OCI-LY1 (cell line): Measurements from ENCODE around the gene TPM2.

Experiments
- H2AFZ ChIP-seq: fragments of 200-600 bp; sonication (generic), shearing (Covaris generic); 2 replicates; pipeline ENCODE4 v1.6.0; 2014; ENCODE audit warnings: antibody characterized with exemption, mild to moderate bottlenecking, low read length
- H3F3A ChIP-seq: fragments of 200-600 bp; sonication (generic), shearing (Covaris generic); 2 replicates; pipeline ENCODE4 v1.6.0; 2014; ENCODE audit warnings: mild to moderate bottlenecking, antibody characterized with exemption, low read length, moderate library complexity; ENCODE audit not compliant: insufficient read depth
- H3K27ac ChIP-seq: fragments of 200-600 bp; sonication (generic); 2 replicates; pipeline ENCODE4 v1.5.1; 2014; ENCODE audit warnings: low read length, mixed run types, mild to moderate bottlenecking, low read depth; ENCODE audit not compliant: poor library complexity, severe bottlenecking
- H3K27me3 ChIP-seq: fragments of 200-600 bp; sonication (generic); 2 replicates; pipeline ENCODE4 v1.6.0; 2014; ENCODE audit warnings: antibody characterized with exemption, mild to moderate bottlenecking, low read length, moderate library complexity; ENCODE audit not compliant: insufficient read depth
- H3K36me3 ChIP-seq: fragments of 200-600 bp; sonication (generic); 2 replicates; pipeline ENCODE4 v1.6.1; 2014; ENCODE audit warnings: mild to moderate bottlenecking, antibody characterized with exemption, low read length, moderate library complexity, mixed read lengths; ENCODE audit not compliant: insufficient read depth
- H3K4me1 ChIP-seq: fragments of 200-600 bp; sonication (generic); 2 replicates; pipeline ENCODE4 v1.5.1; 2014; ENCODE audit warnings: mild to moderate bottlenecking, low read length, moderate library complexity; ENCODE audit not compliant: insufficient read depth, severe bottlenecking
- H3K4me2 ChIP-seq: fragments of 200-600 bp; sonication (generic), shearing (Covaris generic); 2 replicates; pipeline ENCODE4 v1.6.1; 2014; ENCODE audit warnings: low read length
- H3K4me3 ChIP-seq: fragments of 200-600 bp; sonication (generic); 2 replicates; pipeline ENCODE4 v1.5.1; 2014; ENCODE audit warnings: low read length, low read depth, mild to moderate bottlenecking, mixed read lengths; ENCODE audit not compliant: poor library complexity, severe bottlenecking
- H3K79me2 ChIP-seq: fragments of 200-600 bp; shearing (Covaris generic); 2 replicates; pipeline ENCODE4 v1.6.1; 2016; ENCODE audit warnings: mixed run types, low read length, mixed read lengths; ENCODE audit not compliant: insufficient read depth
- H3K9ac ChIP-seq: fragments of 200-600 bp; sonication (generic), shearing (Covaris generic); 2 replicates; pipeline ENCODE4 v1.6.1; 2014; ENCODE audit warnings: mild to moderate bottlenecking, low read length, mixed read lengths
- H3K9me2 ChIP-seq: fragments of 200-600 bp; sonication (generic), shearing (Covaris generic); 2 replicates; pipeline ENCODE4 v1.6.1; 2014; ENCODE audit warnings: low read depth, mild to moderate bottlenecking, low read length, mixed read lengths
- H3K9me3 ChIP-seq: fragments of 200-600 bp; shearing (Covaris generic); 2 replicates; pipeline ENCODE4 v1.6.1; 2014; ENCODE audit warnings: low read length, mixed read lengths
- H4K20me1 ChIP-seq: fragments of 200-600 bp; sonication (generic), shearing (Covaris generic); 2 replicates; pipeline ENCODE4 v1.6.0; 2016; ENCODE audit warnings: mild to moderate bottlenecking, low read length; ENCODE audit not compliant: insufficient read depth
- CTCF ChIP-seq: fragments of 200-600 bp; sonication (generic), shearing (Covaris generic); IDR thresholded peaks from 2 replicates; pipeline ENCODE4 v1.5.1; 2017; ENCODE audit warnings: mild to moderate bottlenecking, antibody characterized with exemption, low read length, moderate library complexity, mixed read lengths
- EZH2 ChIP-seq: fragments of 200-600 bp; sonication (generic), shearing (Covaris generic); IDR thresholded peaks from 2 replicates; pipeline ENCODE4 v1.8.0; 2017; ENCODE audit warnings: borderline replicate concordance, mixed run types, mild to moderate bottlenecking, antibody characterized with exemption, low read length, moderate library complexity, mixed read lengths

Gene TPM2

GRCh38 chr9:35713578-35713977 is 23.9 kb upstream of the TPM2 start:
- H3F3A ChIP-seq = no peaks in the 10 kb centered on the region
- no peak overlapping the region for H3K4me2 ChIP-seq
- no peaks in the 10 kb centered on the region for H3K27me3 ChIP-seq
- H2AFZ ChIP-seq = no peak overlapping the region
- H3K9ac ChIP-seq = no peak overlapping the region
- H3K79me2 ChIP-seq = no peaks in the 10 kb centered on the region
- no peak overlapping the region for H3K27ac ChIP-seq
- no peaks in the 10 kb centered on the region for H3K9me2 ChIP-seq
- H3K36me3 ChIP-seq = peaks cover 90% of the 10 kb centered on the region
- no peak for TF ChIP-seq EZH2
- TF ChIP-seq CTCF = no peak
- no peaks in the 10 kb centered on the region for H3K9me3 ChIP-seq
- H3K4me1 ChIP-seq = no peaks in the 10 kb centered on the region
- no peak overlapping the region for H3K4me3 ChIP-seq
- H4K20me1 ChIP-seq = no peaks in the 10 kb centered on the region

- Histone ChIP-seq H3K9ac (no peak overlapping the region), H3K4me1 (no peaks in the 10 kb centered on the region), H3K4me3 (no peak overlapping the region), H3K27ac (no peak overlapping the region), H3K79me2 (no peaks in the 10 kb centered on the region), H4K20me1 (no peaks in the 10 kb centered on the region), H2AFZ (no peak overlapping the region), H3F3A (no peaks in the 10 kb centered on the region), H3K9me2 (no peaks in the 10 kb centered on the region), H3K27me3 (no peaks in the 10 kb centered on the region), H3K9me3 (no peaks in the 10 kb centered on the region), H3K36me3 (peaks cover 90% of the 10 kb centered on the region), H3K4me2 (no peak overlapping the region)
- no peak for TF ChIP-seq EZH2
Measured at GRCh38 chr9:35712762-35713400, 23.2 kb upstream of the TPM2 start.

- H3K9me2 ChIP-seq = no peaks in the 10 kb centered on the region
- TF ChIP-seq EZH2 = no peak
- no peak for TF ChIP-seq CTCF
- no peak overlapping the region for H3K27ac ChIP-seq
- no peak overlapping the region for H3K9ac ChIP-seq
- H3K36me3 ChIP-seq = peaks cover 90% of the 10 kb centered on the region
- no peak overlapping the region for H2AFZ ChIP-seq
- no peaks in the 10 kb centered on the region for H4K20me1 ChIP-seq
- no peaks in the 10 kb centered on the region for H3F3A ChIP-seq
- no peak overlapping the region for H3K4me2 ChIP-seq
- no peaks in the 10 kb centered on the region for H3K9me3 ChIP-seq
- H3K27me3 ChIP-seq = no peaks in the 10 kb centered on the region
- H3K4me3 ChIP-seq = no peak overlapping the region
- no peaks in the 10 kb centered on the region for H3K79me2 ChIP-seq
- H3K4me1 ChIP-seq = no peaks in the 10 kb centered on the region
Measured at GRCh38 chr9:35711501-35712428, 22.0 kb upstream of the TPM2 start.
